GM18502 (cell line): ENCODE results near the gene ST8SIA2.

Experiments used
- ATAC-seq: cut with Tn5 transposase; IDR thresholded peaks from one replicate; pipeline ENCODE4 v1.9.1; 2021; ENCODE audit warnings: mild to moderate bottlenecking; ENCODE audit not compliant: unreplicated experiment, poor library complexity

Gene ST8SIA2

DNA sequence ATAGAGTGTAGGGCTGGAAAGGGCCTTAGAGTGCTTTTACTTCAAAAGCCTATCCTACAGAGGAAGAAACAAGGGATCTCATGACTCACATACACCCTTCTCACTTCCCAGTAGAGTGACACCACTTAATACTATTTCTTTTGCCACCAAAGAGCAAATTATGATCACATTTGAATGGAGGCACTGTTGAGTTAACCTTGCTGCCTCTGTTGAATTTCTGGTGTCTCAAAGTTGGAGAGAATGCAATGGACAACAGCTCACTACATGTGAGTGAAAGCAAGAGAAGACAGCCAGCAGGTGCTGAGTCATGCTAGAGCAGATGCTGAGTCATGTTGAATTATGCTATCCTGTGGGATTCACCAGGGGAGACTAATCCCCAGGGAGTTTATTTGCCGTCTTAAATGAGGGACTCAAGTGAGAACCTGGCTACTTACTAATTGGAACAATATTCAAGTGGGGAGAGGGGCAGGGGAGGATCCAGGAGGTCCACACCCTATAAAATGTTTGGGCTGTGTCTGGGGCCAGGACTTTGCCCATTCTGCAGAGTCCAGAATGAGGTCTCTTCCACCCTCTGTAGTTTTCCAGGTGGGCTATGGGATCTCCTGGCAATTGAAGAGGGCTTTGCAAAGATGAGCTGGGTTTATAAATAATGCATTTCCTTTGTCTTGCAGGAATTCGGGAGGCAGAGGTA is 35.8 kb downstream of the ST8SIA2 start:
- no peak for ATAC-seq

DNA sequence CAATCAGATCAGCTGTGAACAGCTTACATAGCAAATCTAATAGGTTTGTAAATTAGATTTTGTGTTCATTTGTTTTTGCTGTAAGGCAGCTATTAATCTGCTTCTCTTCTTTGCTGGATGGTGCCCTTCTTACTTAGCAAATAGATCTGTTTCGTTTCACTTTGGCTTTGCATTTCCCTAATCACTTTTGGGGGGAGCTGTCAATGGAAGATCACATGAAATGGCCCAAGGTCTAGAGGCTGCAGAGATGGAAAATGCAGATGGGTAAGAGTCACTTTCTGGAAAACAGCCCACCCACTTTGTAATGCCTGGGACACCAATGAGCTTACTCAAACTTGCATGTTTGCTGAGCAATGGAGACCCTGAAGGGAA is 36.4 kb downstream of the ST8SIA2 start:
- no peak for ATAC-seq

DNA sequence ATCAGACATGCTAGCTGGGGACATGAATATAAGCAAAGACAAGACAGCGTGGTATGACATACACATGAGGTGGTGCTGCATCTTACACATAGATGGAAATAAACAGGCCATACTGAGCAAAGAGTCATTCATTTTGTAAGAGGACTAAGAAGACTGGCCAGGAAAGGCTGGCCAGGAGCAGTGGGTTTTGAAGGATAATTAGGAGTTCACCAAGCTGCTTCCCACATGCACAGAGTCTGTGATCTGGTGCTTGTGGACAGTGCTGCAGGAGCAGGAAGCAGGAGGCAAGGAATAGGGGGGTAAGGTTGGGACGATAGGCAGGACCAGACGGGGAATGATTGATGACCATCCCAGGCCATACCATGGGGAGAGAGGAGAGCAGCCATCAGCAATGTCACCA is 41.5 kb downstream of the ST8SIA2 start:
- ATAC-seq = no peak

DNA sequence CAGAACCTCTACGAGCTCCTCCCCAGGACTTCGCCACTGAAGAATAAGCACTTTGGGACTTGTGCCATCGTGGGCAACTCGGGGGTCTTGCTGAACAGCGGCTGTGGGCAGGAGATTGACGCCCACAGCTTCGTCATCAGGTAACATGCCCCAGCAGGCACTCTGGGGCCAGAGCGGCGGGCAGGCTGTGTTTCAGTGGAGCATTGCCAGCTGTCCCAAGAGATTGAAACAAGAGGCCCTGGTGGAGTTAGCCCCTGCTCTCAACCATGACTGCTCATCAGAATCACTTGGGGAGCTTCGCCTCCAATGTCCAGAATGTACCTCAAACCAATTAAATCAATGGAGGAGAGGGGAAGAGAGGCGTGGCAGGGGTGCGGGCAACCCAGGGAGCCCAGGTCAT is 44.8 kb downstream of the ST8SIA2 start:
- ATAC-seq = no peak

DNA sequence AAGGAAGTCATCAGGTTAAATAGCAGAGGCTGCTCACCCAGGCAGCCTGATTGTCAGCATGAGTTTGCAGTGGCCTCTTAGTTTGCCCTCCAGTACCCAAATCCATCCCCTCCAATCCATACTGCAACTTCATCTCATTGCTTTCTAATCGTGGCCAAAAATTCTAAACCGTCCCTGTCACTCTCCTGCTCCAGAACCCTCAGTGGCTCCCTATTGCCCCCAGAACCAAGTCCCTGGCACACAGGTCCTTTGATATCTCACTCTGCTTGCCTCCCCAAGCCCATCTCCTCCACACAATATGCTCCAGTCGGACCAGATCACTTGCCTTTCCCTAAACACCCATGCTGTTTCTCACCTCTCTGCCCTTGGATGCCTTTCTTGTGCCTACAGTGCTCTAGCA is 49.7 kb downstream of the ST8SIA2 start:
- ATAC-seq = no peak

DNA sequence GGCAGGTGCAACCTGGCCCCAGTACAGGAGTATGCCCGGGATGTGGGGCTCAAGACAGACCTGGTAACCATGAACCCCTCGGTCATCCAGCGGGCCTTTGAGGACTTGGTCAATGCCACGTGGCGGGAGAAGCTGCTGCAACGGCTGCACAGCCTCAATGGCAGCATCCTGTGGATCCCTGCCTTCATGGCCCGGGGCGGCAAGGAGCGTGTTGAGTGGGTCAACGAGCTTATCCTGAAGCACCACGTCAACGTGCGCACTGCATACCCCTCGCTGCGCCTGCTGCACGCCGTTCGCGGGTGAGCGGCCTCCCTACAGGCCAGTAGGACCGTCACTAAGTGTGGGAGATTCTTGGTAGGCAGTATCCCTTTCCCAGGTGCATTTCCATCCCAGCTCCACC is 51.0 kb downstream of the ST8SIA2 start:
- ATAC-seq = no peak

DNA sequence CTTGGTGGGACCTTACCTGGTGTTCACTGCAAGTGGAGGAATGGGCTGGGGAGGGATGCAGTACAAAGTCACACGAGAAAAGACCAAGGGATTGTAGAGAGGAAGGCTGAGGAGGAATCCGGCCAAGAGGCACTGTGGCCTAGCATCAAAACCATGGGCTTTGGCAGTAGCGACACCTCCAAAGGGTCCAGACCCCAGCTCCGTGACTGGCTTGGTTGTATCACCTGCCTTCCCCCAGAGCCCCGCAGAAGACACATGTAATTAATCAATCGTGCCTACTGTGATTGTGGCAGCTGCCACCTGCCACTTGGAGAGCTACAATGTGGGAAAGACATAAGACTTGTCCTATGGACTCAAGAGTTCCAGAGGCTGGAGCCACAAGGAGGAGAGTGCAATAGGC is 54.7 kb downstream of the ST8SIA2 start:
- ATAC-seq = no peak

DNA sequence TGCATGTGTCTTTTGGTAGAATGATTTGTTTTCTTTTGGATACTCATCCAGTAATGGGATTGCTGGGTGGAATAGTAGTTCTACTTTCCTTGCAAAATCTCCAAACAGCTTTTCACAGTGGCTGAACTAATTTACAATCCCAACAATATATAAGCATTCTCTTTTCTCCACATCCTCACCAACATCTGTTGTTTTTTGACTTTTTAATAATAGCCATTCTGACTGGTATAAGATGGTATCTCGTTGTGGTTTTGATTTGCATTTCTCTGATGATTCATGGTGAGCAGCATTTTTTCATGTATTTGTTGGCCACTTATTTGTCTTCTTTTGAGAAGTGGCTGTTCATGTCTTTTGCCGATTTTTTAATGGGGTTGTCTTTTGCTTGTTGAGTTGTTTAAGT is 55.8 kb downstream of the ST8SIA2 start:
- no peak for ATAC-seq

DNA sequence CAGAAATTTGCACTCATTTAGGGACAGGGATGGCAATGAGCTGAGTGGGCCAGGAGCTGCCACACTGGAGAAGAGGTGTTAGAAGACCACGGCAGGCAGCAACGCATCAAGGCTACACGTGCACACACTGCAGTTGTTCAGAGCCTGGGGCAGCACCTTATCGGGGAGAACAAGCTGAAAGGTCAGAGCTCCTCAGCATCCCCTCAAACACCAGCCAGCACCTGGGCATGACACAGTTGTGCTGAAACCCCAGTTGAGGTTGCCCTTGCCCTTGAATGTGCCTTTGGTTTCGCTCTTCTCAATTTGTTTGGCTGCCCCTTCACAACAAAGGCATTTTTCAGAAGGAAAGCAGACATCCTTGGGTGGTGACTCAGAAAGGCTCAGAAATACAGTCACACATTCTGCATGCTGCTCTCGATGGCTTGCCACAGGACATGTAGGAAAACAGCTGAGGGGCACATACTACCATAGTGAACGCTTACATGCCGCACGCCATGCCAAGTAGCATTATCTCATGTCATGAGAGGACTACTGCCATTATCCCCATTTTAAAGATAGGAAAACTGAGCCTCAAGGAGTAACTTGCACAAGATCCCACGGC is 57.6 kb downstream of the ST8SIA2 start:
- ATAC-seq = no peak

DNA sequence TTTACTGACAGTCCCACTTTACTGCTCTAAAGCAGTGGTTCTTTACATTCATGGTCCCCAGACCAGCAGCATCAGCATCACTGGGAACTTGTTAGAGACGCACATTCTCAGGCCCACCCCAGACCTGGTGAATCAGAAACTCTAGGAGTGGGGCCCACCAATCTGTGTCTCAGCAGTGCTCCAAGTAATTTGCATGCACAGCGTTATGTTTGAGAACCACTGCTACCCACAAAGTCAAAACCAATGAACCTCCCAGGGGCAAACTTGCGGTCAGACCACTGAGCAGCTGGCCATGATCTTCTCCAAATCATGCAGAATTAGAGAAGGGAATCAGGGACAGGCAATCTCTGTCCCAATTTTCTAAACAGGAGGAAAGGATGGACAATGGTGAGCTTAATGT is 58.5 kb downstream of the ST8SIA2 start:
- no peak for ATAC-seq

DNA sequence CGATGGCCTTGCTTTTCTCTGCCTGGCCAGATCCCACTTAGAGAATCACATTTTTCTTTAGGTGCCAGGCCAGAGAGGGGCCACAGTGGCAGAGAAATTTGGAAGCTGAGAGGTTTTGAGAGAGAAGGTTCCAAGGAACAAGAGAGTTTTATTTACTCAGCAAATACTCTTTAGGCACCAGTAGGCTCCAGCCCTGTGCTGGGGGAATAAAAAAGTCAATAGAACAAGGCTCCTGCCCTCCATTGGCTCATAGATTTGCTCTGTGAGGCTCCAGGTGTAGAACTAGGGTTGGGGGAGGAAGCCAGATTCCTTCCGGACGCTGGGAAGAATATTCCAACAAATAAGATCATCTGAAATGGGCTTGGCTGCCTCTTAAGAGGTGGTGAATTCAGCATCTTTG is 59.9 kb downstream of the ST8SIA2 start:
- no peak for ATAC-seq

DNA sequence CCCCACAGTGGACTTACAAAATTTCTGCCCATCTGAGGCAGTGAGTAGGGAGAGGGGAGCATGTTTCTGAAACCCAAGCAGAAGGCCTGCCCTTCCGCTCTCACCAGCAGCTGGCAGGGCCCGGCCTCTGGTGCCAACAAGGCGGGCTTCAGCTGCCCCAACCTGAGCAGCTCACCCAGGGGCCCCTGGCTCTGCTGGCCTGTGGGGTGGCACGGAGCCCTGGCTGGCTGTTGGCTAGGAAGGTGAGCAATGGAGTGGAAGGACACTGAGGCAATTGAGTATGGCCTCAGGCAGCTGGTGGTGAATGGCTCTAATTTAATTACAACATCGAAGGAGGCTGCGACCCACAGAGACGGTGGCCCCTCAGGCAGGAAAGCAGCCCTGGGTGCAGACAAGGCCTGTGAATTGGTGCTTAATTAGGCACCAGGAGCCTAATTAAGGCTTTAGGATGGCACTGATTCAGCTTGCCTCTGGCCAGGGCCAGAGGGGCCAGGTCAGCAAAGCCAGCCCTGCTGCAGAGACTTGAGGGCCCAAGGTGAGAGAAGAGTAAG is 60.9 kb downstream of the ST8SIA2 start:
- no peak for ATAC-seq

DNA sequence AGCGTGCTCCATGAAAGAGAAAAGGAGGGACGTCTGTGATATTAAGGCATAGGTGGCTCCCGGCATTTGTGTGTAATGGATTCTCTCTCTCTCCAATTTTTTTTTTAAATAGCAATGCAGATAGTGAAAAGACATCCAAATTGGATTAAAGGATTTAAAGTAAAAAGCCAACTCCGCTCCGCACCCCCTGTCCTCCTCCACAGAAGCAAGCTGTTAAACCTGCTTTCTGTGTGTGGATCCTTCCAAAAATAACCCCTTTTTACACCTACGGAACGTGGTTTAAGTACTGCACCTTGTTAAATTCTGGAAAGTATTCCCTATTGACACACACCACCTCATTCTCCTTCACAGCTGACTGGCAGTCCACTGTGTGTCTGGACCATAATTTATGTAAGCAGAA is 61.6 kb downstream of the ST8SIA2 start:
- ATAC-seq = no peak

DNA sequence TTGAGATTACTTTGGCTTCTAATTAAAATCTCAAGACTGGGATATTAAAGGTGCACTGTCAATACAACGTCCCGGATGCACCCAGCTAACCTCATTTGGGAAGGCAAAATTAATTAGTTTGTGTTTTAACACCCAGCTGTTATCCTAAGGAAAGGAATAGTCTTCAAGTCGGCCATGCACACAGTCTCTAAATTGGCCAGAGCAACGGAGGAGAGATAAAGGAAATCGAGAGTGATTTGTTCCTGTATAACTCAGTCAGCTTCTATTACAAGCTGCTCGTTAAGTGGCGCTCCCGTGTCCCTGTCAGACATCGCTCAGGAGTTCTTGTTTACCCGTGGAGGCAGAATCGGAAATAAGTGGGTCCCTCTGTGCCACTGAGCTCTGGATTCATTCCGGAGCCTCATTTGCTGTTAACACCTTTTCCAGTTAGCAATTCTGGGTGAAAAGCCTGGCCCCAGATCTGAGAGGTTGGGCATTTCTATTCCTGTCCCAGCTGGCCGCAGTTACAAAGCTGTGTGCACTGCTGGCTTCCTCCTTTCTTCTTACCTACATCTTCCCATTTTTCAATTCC is 63.9 kb downstream of the ST8SIA2 start:
- no peak for ATAC-seq

DNA sequence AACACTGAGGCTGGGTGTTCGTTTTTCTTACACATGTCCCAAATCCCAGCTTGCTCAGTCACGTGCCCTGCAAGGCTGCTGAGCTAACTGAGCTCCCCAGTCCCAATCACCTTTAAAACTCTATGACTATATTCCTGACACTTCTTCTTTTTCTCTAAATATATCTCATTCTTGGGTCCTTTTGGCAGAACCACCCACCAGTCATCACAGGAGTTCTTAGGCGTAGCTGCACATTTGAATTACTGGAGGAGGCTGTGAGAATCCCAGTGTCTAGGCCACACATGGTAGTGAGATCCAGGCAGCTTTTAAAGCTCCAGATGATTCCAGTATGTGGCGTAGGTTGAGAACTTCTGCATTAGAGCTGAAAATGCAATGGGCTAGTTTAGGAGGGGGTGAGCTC is 66.3 kb downstream of the ST8SIA2 start:
- ATAC-seq = no peak

DNA sequence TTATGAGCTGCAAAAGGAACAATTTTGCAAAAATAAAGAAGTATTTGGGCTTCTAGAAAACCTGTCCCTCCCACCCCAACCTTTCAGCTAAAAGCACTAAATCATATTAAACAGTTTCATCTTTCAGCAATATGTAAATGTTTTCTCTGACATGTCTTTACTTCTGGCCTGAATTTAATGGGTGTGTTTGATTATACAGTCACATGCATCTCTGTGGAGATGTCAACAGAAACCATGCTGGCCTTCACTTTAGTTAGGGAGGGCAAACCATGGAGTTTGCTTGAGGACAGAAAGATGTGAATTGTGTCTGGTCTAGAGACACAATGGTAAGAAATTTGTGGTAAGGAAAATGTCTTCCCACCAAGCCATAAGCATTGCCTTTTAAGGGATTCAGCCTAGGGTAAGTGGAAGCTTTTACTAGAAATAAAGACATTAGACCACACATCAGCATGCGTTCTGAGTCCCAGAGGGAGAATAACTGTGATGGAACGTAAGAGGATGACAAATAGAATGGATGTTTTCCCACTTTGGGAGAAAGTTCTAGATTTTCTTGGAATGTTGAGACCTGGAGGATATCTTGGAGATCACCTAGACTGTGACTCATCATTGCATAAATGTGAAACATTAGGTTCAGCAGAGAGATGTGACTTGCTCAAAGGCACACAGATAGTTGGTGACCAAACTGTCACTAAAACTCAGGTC is 68.9 kb downstream of the ST8SIA2 start:
- no peak for ATAC-seq

DNA sequence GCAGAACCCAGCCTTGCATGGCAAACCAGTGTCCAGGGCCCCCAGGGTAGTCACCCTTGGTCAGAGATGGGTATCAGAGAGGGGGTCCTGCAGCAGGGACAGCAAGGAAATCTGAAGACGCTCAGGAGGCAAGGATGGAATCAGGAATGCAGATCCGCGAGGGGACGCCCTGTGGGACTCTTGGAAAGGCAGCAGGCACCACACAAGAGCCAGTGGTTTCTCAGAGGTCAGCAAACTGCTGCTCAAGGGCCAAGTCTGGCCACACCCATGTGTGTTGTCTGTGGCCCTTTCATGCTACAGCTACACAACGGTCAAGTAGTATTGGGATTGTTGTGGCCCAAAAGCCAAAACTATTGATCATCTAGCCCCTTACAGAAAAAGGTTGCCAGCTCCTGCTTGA is 69.7 kb downstream of the ST8SIA2 start:
- no peak for ATAC-seq

DNA sequence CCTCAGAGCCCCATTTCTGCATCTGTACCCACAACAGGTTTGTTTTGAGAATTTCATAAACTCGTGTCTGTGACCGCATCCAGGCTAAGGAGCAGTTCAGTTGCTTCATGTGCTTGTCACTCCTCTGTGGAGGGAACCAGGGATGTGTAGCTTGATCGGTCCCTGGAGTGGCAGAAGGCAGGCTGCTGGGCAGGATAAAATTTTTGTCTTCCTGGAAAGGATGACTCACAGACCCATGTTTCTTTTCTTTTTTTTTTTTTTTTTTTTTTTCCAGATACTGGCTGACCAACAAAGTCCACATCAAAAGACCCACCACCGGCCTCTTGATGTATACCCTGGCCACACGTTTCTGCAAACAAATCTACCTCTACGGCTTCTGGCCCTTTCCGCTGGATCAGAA is 70.1 kb downstream of the ST8SIA2 start:
- no peak for ATAC-seq

DNA sequence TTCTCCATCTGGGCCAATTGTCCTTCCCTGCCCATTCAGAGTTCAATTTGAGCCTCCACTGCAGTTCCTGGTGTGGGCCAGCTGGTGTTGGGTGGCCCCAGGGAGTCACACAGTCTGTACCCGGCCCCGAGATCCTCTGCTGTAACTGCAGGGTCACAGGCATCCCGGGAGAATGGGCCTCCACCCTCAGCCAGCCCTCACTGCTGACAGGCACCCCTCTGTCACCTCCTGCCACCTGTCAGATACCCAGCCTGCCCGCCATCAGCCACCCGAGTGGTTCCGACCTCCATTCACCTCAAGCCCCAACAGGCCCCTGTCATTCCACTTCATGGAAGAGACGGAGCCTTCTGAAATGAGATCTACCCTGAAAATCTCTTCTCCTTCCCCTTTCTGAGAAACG is 73.2 kb downstream of the ST8SIA2 start:
- ATAC-seq = no peak

DNA sequence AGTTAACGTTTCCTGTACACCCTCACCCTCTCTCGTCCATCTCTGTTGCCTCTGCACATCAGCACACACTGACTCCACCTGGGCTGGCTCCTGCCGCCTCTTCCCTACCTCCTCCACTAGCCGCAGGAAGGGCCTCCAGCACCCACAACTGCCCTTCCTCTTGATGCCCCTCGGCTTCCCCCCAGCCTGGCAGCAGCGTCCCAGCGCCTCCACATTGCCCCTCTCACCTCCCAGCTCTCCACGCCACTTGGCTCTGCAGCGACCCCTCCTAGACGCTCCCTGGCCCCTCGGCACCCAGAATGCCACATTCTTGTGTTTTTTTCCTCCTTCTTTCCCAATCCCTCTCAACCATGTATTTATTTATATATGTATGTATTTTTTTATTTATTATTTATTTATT is 73.6 kb downstream of the ST8SIA2 start:
- no peak for ATAC-seq

DNA sequence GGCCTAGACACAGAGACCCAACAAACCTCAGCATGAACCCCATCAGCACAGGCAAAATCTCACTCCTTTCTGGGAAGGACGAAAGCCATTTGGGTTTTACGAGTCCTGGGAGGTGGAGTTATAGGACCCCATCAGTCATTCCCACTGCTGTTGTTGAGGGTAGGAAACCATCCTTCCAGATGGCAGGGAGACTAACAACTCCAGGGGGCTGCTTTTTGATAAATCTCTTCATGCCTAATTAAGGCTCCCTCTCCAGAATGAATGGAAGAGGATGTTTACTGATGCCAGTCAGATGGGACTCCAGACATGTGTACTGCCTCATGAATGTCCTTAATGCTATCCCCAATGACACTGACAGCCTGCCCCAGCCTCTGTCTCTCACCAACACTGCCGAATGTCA is 75.3 kb downstream of the ST8SIA2 start:
- no peak for ATAC-seq
